GM13976 (cell line): ENCODE data around the gene SYT13.

ENCODE experiments used
- DNase-seq: peaks from one replicate; pipeline ENCODE4 v3.0.0; 2012; ENCODE audit warnings: low spot score
- in situ Hi-C: fragments of 300-500 bp; cut with MboI; formaldehyde crosslinking; loops from one replicate; pipeline ENCODE4 v1.12.0; 2022; ENCODE audit warnings: low sequenced_read_pairs, mixed read lengths, inconsistent platforms; ENCODE audit not compliant: unreplicated experiment
- TF ChIP-seq, protein P1 (sequence below): IDR thresholded peaks from 2 replicates; pipeline ENCODE4 v1.5.1; 2012; ENCODE audit warnings: borderline replicate concordance, mild to moderate bottlenecking; ENCODE audit not compliant: insufficient read depth; ENCODE audit errors: extremely low read depth, missing control alignments, control extremely low read depth

Gene SYT13

DNA sequence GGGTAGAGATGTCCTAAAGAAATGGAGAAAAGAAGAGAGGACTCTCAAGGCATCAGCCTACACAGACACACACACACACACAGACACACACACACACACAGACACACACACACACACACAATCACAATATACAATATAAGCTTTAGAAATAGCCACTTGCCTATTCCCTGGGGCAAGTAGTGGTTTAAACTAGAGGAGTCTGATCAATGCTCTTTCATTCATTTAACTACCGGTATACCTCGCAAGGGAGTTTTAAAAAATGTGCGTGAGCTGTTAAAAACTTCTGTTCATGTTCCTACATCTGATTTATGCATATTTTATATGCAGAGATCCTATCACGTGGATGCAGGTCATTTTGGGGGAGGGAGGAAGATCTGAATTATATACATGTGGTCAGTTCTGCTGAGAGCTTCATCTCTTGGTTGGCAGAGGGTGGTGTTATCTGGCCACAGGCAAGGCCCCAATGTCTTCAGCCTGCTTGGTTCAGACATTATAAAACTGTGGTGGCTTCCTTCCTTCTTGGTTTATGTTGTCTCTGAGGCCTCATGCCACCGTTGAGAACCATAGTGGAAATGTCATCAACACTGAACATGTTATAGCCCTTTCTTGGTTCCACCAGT, 56.6 kb downstream of the SYT13 start:
- in situ Hi-C loops, result no loop called here
- TF ChIP-seq, protein P1, sequence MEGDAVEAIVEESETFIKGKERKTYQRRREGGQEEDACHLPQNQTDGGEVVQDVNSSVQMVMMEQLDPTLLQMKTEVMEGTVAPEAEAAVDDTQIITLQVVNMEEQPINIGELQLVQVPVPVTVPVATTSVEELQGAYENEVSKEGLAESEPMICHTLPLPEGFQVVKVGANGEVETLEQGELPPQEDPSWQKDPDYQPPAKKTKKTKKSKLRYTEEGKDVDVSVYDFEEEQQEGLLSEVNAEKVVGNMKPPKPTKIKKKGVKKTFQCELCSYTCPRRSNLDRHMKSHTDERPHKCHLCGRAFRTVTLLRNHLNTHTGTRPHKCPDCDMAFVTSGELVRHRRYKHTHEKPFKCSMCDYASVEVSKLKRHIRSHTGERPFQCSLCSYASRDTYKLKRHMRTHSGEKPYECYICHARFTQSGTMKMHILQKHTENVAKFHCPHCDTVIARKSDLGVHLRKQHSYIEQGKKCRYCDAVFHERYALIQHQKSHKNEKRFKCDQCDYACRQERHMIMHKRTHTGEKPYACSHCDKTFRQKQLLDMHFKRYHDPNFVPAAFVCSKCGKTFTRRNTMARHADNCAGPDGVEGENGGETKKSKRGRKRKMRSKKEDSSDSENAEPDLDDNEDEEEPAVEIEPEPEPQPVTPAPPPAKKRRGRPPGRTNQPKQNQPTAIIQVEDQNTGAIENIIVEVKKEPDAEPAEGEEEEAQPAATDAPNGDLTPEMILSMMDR, result no peak
- DNase-seq, result no peak

DNA sequence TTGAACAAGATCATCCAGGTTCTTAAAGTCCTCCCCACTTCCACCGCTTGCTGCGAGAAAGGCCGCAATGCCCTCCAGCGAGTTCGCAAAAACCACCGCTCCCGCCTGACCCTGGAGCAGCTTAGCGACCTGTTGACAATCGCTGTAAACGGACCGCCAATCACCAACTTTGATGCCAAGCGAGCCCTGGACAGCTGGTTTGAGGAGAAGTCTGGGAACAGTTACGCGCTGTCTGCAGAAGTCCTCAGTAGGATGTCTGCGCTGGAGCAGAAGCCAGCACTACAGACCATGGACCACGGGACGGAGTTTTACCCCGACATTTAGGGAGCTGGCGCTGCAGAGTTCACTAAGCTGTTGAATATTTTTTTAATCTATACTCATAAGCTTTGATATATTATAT, 58.3 kb downstream of the SYT13 start:
- no peak for DNase-seq

DNA sequence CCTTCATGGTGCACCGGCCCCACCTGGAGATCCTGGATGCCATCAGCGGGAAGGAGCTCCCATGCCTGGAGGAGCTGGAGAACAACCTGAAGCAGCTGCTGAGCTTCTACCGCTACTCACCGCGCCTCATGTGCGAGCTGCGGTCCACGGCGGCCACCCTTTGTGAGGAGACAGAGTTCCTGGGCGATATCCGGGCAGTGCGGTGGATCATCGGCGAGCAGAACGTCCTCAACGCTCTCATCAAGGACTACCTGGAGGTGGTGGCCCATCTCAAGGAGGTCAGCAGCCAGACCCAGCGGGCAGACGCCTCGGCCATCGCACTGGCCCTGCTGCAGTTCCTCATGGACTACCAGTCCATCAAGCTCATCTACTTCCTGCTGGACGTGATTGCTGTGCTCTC, 59.2 kb downstream of the SYT13 start:
- no peak for DNase-seq
- in situ Hi-C loops, result no loop called here
- TF ChIP-seq, protein P1, result no peak

More for the DNA sequence above, 58.3 kb downstream of the SYT13 start:
- TF ChIP-seq, protein P1, result no peak
- in situ Hi-C loops, result no loop called here

DNA sequence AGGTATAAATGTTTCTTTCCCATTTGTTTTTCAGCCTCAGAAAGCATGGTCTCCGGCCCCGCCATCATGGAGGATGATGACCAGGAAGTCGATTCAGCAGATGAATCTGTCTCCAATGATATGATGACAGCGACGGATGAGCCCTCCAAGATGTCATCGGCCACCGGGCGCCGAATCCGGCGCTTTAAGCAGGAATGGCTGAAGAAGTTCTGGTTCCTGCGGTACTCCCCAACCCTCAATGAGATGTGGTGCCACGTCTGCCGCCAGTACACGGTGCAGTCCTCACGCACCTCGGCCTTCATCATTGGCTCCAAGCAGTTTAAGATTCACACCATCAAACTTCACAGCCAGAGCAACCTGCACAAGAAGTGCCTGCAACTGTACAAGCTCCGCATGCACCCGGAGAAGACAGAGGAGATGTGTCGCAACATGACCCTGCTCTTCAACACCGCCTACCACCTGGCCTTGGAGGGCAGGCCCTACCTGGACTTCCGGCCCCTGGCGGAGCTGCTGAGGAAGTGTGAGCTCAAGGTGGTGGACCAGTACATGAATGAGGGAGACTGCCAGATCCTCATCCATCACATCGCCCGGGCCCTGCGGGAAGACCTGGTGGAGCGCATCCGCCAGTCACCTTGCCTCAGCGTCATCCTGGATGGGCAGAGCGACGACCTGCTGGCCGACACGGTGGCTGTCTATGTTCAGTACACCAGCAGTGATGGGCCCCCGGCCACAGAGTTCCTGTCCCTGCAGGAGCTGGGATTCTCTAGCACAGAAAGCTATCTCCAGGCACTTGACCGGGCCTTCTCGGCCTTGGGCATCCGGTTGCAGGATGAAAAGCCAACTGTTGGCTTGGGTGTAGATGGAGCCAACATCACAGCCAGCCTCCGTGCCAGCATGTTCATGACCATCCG, 59.9 kb downstream of the SYT13 start:
- in situ Hi-C loops, result no loop called here
- TF ChIP-seq, protein P1, result no peak

DNA sequence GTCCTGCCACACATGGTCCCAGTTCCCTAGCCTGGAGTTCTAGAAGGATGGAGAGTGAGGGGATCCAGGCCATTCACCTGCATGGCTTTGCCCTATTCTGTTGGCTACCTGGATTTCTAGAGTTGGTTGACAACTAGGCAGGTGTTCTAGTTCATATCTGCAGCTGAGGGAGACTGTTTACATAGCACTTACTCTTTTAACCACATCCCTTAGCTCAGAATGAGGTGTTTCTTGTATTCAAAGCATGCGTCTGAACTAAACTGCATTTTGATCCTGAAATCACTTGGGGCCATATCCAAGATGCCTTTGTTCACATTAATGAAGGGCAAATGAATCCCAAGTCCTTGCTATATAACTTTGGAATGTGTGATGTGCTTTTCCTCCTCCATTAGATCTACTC, 60.9 kb downstream of the SYT13 start:
- in situ Hi-C loops, result no loop called here
- TF ChIP-seq, protein P1, result no peak
- DNase-seq, result no peak

More for the DNA sequence above, 59.9 kb downstream of the SYT13 start:
- DNase-seq, result no peak

DNA sequence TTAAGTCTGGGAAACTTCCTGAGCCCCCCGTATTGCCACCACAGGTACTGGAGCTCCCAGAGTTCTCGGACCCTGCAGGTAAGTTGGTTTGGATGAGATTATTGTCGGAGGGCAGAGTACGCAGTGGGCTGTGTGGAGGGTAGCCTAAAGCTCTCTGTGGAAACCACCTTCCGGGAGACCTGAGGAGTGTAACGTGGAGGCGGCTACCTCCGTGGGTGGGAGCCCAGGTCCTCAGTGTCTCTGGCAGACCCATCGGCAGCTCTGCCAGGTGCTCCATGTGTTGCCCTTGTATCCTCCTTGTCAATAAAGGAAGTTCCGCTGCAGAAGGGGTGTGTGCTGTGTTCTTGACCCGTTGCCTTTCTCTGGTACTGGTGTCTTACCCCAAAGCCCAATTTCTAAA, 61.4 kb downstream of the SYT13 start:
- no peak for DNase-seq
- in situ Hi-C loops, result no loop called here
- TF ChIP-seq, protein P1, result no peak
